HG03354 (cell line): Measurements from ENCODE around the gene UBE2J1.
"Not testable (repeated sequence)": the region's sequence is repeated elsewhere in the genome, so short reads cannot be mapped to it uniquely, and the experiment has no call there.

Source experiments
- ATAC-seq: cut with Tn5 transposase; IDR thresholded peaks from one replicate; pipeline ENCODE4 v1.9.1; 2021; ENCODE audit warnings: mild to moderate bottlenecking; ENCODE audit not compliant: unreplicated experiment, poor library complexity, severe bottlenecking

Gene UBE2J1

GRCh38 chr6:89352278-89353117, at the start of gene UBE2J1:
Gene UBE2J1, minus strand, starts transcription at chr6:89352722. Its CDS starts 153 bp downstream, at chr6:89352569.
- peak; percentile 45 for ATAC-seq

- ATAC-seq = no peak
These were observed 48.4 kb upstream of the UBE2J1 start for GRCh38 chr6:89400912-89401399.

GRCh38 chr6:89400050-89400449, 47.5 kb upstream of the UBE2J1 start:
- no peak for ATAC-seq

GRCh38 chr6:89398762-89399525, 46.4 kb upstream of the UBE2J1 start:
- ATAC-seq = no peak

GRCh38 chr6:89397884-89398283, 45.4 kb upstream of the UBE2J1 start:
- not testable (repeated sequence) for ATAC-seq

GRCh38 chr6:89393659-89394058, 41.1 kb upstream of the UBE2J1 start:
- ATAC-seq = no peak

GRCh38 chr6:89392823-89393222, 40.3 kb upstream of the UBE2J1 start:
- ATAC-seq = no peak

- no peak for ATAC-seq
These were observed 36.3 kb upstream of the UBE2J1 start for GRCh38 chr6:89388846-89389245.

- peak; percentile 92 for ATAC-seq
These were observed 35.1 kb upstream of the UBE2J1 start for GRCh38 chr6:89387516-89388201.

GRCh38 chr6:89386917-89387491, 34.5 kb upstream of the UBE2J1 start:
- peak; percentile 13 for ATAC-seq

- ATAC-seq = no peak
These were observed 33.3 kb upstream of the UBE2J1 start for GRCh38 chr6:89385846-89386245.

- ATAC-seq = peak; percentile 70
These were observed 32.7 kb upstream of the UBE2J1 start for GRCh38 chr6:89385156-89385667.

GRCh38 chr6:89381031-89381430, 28.5 kb upstream of the UBE2J1 start:
- ATAC-seq = no peak

- ATAC-seq = no peak
These were observed 26.8 kb upstream of the UBE2J1 start for GRCh38 chr6:89379281-89379680.

GRCh38 chr6:89378628-89379027, 26.1 kb upstream of the UBE2J1 start:
- no peak for ATAC-seq

- ATAC-seq = peak; percentile 88
These were observed 23.1 kb upstream of the UBE2J1 start for GRCh38 chr6:89375427-89376267.

GRCh38 chr6:89372506-89372901, 20.0 kb upstream of the UBE2J1 start:
- peak; percentile 50 for ATAC-seq

- peak; percentile 76 for ATAC-seq
These were observed 19.5 kb upstream of the UBE2J1 start for GRCh38 chr6:89371849-89372505.
